SH-SY5Y (cell line): Measurements from ENCODE around the gene PERCC1.

Source experiments
- GATA2 ChIP-seq: IDR thresholded peaks from 2 replicates; pipeline ENCODE4 v1.6.1; 2011; ENCODE audit warnings: mild to moderate bottlenecking, low read depth, low read length
- GATA3 ChIP-seq: IDR thresholded peaks from 2 replicates; pipeline ENCODE4 v1.6.1; 2011; ENCODE audit warnings: low read depth, mild to moderate bottlenecking, low read length, moderate library complexity

- TF ChIP-seq GATA2 (no peak), GATA3 (no peak)
Measured at GRCh38 chr16:1412847-1413246, 18.0 kb upstream of the PERCC1 start.
